Spleen (tissue), 11 donors: ENCODE measurements around the gene EXOSC7. TPM values are rescaled to one million over a fixed set of nuclear protein-coding genes. Genes with fewer than 3 reads are reported as not detected.
A peak's percentile ranks its signal among the peaks of the same experiment; 100 is the strongest.
"Not testable (repeated sequence)": the region's sequence is repeated elsewhere in the genome, so short reads cannot be mapped to it uniquely, and the experiment has no call there.

Source experiments
- DNase-seq: peaks from one replicate; pipeline ENCODE4 v3.0.0-alpha.2; 2020
- H3K27ac ChIP-seq, 8 donors: fragments of 200-600 bp; sonication (generic) in 7 of 8; 1 replicate in 4 of 8; 2 replicates in 4 of 8; pipeline versions ENCODE4 v1.5.0 to v1.8.0; 2016 to 2021; ENCODE audit warnings: inconsistent platforms in 4 of 8, mild to moderate bottlenecking in 4 of 8, moderate library complexity in 1 of 8
- H3K27me3 ChIP-seq, 7 donors: fragments of 200-600 bp; sonication (generic) in 6 of 7; replicated peaks in 1 of 7; 1 replicate in 4 of 7; 2 replicates in 3 of 7; pipeline versions ENCODE4 v1.5.0 to v1.8.0; 2016 to 2021; ENCODE audit warnings: inconsistent platforms in 3 of 7, mild to moderate bottlenecking in 1 of 7
- H3K36me3 ChIP-seq, 6 donors: fragments of 200-600 bp; sonication (generic) in 5 of 6; 1 replicate in 4 of 6; 2 replicates in 2 of 6; pipeline versions ENCODE4 v1.5.0 to v1.8.0; 2016 to 2021; ENCODE audit warnings: inconsistent platforms in 2 of 6
- H3K4me1 ChIP-seq, 6 donors: fragments of 200-600 bp; sonication (generic) in 5 of 6; 1 replicate in 3 of 6; 2 replicates in 3 of 6; pipeline versions ENCODE4 v1.5.0 to v1.8.0; 2016 to 2021; ENCODE audit warnings: inconsistent platforms in 3 of 6
- H3K4me3 ChIP-seq, 8 donors: fragments of 200-600 bp; sonication (generic) in 7 of 8; 1 replicate in 4 of 8; 2 replicates in 4 of 8; pipeline versions ENCODE4 v1.5.0 to v1.8.0; 2016 to 2021; ENCODE audit warnings: inconsistent platforms in 4 of 8, mild to moderate bottlenecking in 4 of 8, moderate library complexity in 2 of 8
- H3K9me3 ChIP-seq, 8 donors: fragments of 200-600 bp; sonication (generic) in 7 of 8; 1 replicate in 4 of 8; 2 replicates in 4 of 8; pipeline versions ENCODE4 v1.5.0 to v1.8.0; 2016 to 2021; ENCODE audit warnings: inconsistent platforms in 4 of 8
- POLR2A ChIP-seq, 3 donors: fragments of 450-650 bp; IDR thresholded peaks; one replicate each; pipeline ENCODE4 v1.5.1; 2017; ENCODE audit warnings: antibody characterized with exemption in 3 of 3, mild to moderate bottlenecking in 1 of 3
- POLR2AphosphoS5 ChIP-seq, 3 donors: sonication (generic); formaldehyde crosslinking; IDR thresholded peaks; one replicate each; pipeline ENCODE4 v1.5.1; 2017; ENCODE audit warnings: antibody characterized with exemption in 3 of 3
- WGBS, 5 donors: extraction: QIAGEN DNeasy Blood & Tissue Kit in 3 of 5; methylation state at CpG; one replicate each; pipeline versions ENCODE4 v1.1.5 to v1.1.7; 2013 to 2018; 5-methylcytosine and 5-hydroxymethylcytosine counted together
- intact Hi-C: fragments of 100-400 bp; cut with DNase I; formaldehyde crosslinking; loops from one replicate; pipeline ENCODE4 v1.15.0; 2023; ENCODE audit warnings: low total_unique reads
- polyA plus RNA-seq, 3 donors: library from polyadenylated mRNA; stranded (reverse); fragments of 200-250 nt; gene quantifications; one replicate each; pipeline ENCODE4 v1.2.1, GENCODE V29; 2013
- total RNA-seq, 7 donors: library from RNA; depleted of rRNA in 3 of 7; stranded (reverse); fragments of >200 nt in 3 of 7; fragmentation: NEBNext Ultra II Directional in 4 of 7; extraction: Animal tissue kit (Norgen Biotek cat#: 25700) in 4 of 7; gene quantifications; one replicate each; pipeline versions ENCODE4 v1.1.0 to v1.2.1, GENCODE V29; 2016 to 2021
- TF ChIP-seq, protein P1 (sequence below), 11 experiments: fragments of 200-600 bp in 7 of 11; fragments of 450-650 bp in 4 of 11; sonication (generic) in 4 of 11; IDR thresholded peaks in 8 of 11; conservative IDR thresholded peaks in 3 of 11; 1 replicate in 7 of 11; 2 replicates in 4 of 11; pipeline versions ENCODE4 v1.4.0 to v1.8.0; 2016 to 2021; ENCODE audit warnings: antibody characterized with exemption in 11 of 11, inconsistent platforms in 4 of 11, mild to moderate bottlenecking in 1 of 11
- donor health status: healthy with polysubstance abuse.
- donor health status: DM: no; HTN: no; CAD: no; lungs with moderate emphysema.
- donor health status: DM: no; HTN: no; CAD: no.
- donor health status: Bipolar disorder and iron deficiency.
- donor health status: healthy.
- donor health status: DM: no; HTN: no; CAD: no.
- donor health status: DM: yes; HTN: yes; CAD: no.

The EXOSC7 gene
- total and polyA plus RNA-seq, 10 donors, result 28.4 to 43.7 (median 36.8) TPM

DNA sequence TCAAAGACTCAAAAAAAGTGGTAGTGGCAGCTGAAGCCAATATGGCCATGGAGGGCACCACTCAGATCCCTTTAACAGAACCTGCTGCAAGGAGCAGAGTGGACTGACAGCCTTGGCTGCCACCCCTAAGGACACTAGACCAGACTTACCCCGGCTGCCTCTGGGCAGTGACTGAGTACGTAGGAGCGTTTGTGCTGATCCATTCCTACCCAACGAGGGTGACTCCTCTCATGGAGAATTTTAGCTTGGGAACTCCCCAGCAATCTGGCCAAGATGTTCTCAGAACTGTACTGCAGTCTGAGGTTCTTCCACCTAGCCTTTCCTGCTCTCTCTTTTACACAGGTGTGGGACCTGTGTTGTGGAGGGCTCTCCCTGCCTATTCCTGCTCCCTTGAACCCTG, 72.2 kb downstream of the EXOSC7 start:
- H3K4me1 ChIP-seq, result peaks cover 0 to 19% (median 3%) of the 10 kb centered on the region in 6 donors
- no peak overlapping the region for H3K27ac ChIP-seq
- H3K4me3 ChIP-seq, result no peak overlapping the region
- WGBS, 5 donors, result 59 to 93% (median 66%) methylated on average over 4 of the region's 4 CpGs
- H3K27me3 ChIP-seq, result peaks cover 0 to 17% (median 0%) of the 10 kb centered on the region in 7 donors
- intact Hi-C loops, result no loop called here
- no peak for DNase-seq
- TF ChIP-seq POLR2AphosphoS5 (IDR thresholded peaks at IDR 0.05), result no peak
- TF ChIP-seq, protein P1, sequence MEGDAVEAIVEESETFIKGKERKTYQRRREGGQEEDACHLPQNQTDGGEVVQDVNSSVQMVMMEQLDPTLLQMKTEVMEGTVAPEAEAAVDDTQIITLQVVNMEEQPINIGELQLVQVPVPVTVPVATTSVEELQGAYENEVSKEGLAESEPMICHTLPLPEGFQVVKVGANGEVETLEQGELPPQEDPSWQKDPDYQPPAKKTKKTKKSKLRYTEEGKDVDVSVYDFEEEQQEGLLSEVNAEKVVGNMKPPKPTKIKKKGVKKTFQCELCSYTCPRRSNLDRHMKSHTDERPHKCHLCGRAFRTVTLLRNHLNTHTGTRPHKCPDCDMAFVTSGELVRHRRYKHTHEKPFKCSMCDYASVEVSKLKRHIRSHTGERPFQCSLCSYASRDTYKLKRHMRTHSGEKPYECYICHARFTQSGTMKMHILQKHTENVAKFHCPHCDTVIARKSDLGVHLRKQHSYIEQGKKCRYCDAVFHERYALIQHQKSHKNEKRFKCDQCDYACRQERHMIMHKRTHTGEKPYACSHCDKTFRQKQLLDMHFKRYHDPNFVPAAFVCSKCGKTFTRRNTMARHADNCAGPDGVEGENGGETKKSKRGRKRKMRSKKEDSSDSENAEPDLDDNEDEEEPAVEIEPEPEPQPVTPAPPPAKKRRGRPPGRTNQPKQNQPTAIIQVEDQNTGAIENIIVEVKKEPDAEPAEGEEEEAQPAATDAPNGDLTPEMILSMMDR (IDR thresholded peaks at IDR 0.05 in 8 of 11, conservative IDR thresholded peaks at IDR 0.05 in 3 of 11), result no peak
- no peaks in the 10 kb centered on the region for H3K9me3 ChIP-seq
- H3K36me3 ChIP-seq, result no peaks in the 10 kb centered on the region

GRCh38 chr3:45049807-45050206, 73.8 kb downstream of the EXOSC7 start:
- TF ChIP-seq, protein P1 (IDR thresholded peaks at IDR 0.05 in 8 of 11, conservative IDR thresholded peaks at IDR 0.05 in 3 of 11), result no peak
- TF ChIP-seq POLR2A (IDR thresholded peaks at IDR 0.05) (no peak), POLR2AphosphoS5 (IDR thresholded peaks at IDR 0.05) (no peak)
- intact Hi-C loops, result loop anchor here (10.0 kb wide), 1 partner anchor 435 kb away; no protein-coding TSS in a partner anchor
- Histone ChIP-seq H3K4me3 (no peak overlapping the region), H3K4me1 (peaks cover 0 to 24% (median under 1%) of the 10 kb centered on the region in 6 donors), H3K27me3 (peaks cover 0 to 17% (median 0%) of the 10 kb centered on the region in 7 donors), H3K36me3 (no peaks in the 10 kb centered on the region), H3K9me3 (no peaks in the 10 kb centered on the region), H3K27ac (no peak overlapping the region)
- WGBS, 5 donors, result 69 to 81% (median 77%) methylated on average over 4 of the region's 4 CpGs
- DNase-seq, result no peak

GRCh38 chr3:45051685-45052084, 75.6 kb downstream of the EXOSC7 start:
- H3K9me3 ChIP-seq, result no peaks in the 10 kb centered on the region
- peaks cover 0 to 31% (median 10%) of the 10 kb centered on the region in 6 donors for H3K4me1 ChIP-seq
- H3K27me3 ChIP-seq, result peaks cover 0 to 17% (median 0%) of the 10 kb centered on the region in 7 donors
- H3K4me3 ChIP-seq, result no peak overlapping the region
- TF ChIP-seq POLR2AphosphoS5 (IDR thresholded peaks at IDR 0.05) (no peak), POLR2A (IDR thresholded peaks at IDR 0.05) (no peak)
- TF ChIP-seq, protein P1 (IDR thresholded peaks at IDR 0.05 in 8 of 11, conservative IDR thresholded peaks at IDR 0.05 in 3 of 11), result no peak
- no peak overlapping the region for H3K27ac ChIP-seq
- intact Hi-C loops, result loop anchor here (10.0 kb wide), 1 partner anchor 433 kb away; no protein-coding TSS in a partner anchor
- no peaks in the 10 kb centered on the region for H3K36me3 ChIP-seq
- no peak for DNase-seq
- WGBS, 5 donors, result 85 to 96% (median 92%) methylated on average over 6 of the region's 6 CpGs

- not testable (repeated sequence) for H3K4me3 ChIP-seq, H3K36me3 ChIP-seq, DNase-seq, H3K9me3 ChIP-seq, H3K27me3 ChIP-seq
- H3K27ac ChIP-seq, result peak overlapping the region in 2 of 8 donors; percentile 61 to 65
- intact Hi-C loops, result loop anchor here (10.0 kb wide), 1 partner anchor 431 kb away; no protein-coding TSS in a partner anchor
- peaks cover 0 to 43% (median 14%) of the 10 kb centered on the region in 6 donors for H3K4me1 ChIP-seq
- 19 to 84% (median 46%) methylated on average over 1 of the region's 1 CpG for WGBS, 5 donors
Measured at GRCh38 chr3:45053805-45054195, 77.8 kb downstream of the EXOSC7 start.
